HepG2 (cell line): ENCODE results near the gene MBLAC1. TPM values are rescaled to one million over a fixed set of nuclear protein-coding genes. Genes with fewer than 3 reads are reported as not detected.

Experiments used
- ATAC-seq: fragments of 200-7000 bp; cut with Tn5 transposase; 3 replicates; pipeline ENCODE4 v1.9.1; 2020; ENCODE audit warnings: mild to moderate bottlenecking, moderate library complexity
- BruUV-seq: library from RNA; stranded (reverse); fragments of 400-500 nt; replicated peaks from 2 replicates; lab custom pipeline; 2021; lab: Mats Ljungman, UMichigan
- CTCF ChIA-PET: fragments of 300-600 bp; formaldehyde crosslinking; extraction: SDS; loops from one replicate; lab custom pipeline; 2021; ENCODE audit warnings: low total read pairs, inconsistent platforms, low intra/inter-chr PET ratio; lab: Yijun Ruan, JAX
- POLR2A ChIA-PET: fragments of 350-600 bp; sonication (Branson Sonifier 250); formaldehyde crosslinking; loops from one replicate; lab custom pipeline; 2020; ENCODE audit warnings: antibody characterized with exemption, inconsistent platforms; lab: Yijun Ruan, JAX
- DNase-seq: peaks from one replicate; pipeline ENCODE4 v3.0.0-alpha.2; 2015; ENCODE audit warnings: low spot score
- FAIRE-seq: peaks from 3 replicates; lab custom pipeline; 2011; peaks lifted over from hg19 to GRCh38; lab: Jason Lieb, UNC
- H2AFZ ChIP-seq: one replicate; pipeline ENCODE4 v1.6.1; 2011; ENCODE audit warnings: low read length, inconsistent platforms
- H3K27ac ChIP-seq: fragments of 300-600 bp; 3 replicates; pipeline ENCODE4 v1.8.0; 2011; ENCODE audit warnings: mixed run types, mild to moderate bottlenecking, mixed read lengths, low read length, inconsistent platforms; ENCODE audit not compliant: insufficient read depth; ENCODE audit errors: extremely low read length
- H3K27me3 ChIP-seq, 2 experiments: fragments of 200-600 bp in 1 of 2; 2 replicates in 1 of 2; 3 replicates in 1 of 2; pipeline versions ENCODE4 v1.6.0 to v1.8.0; 2011; ENCODE audit warnings: low read length in 2 of 2, mild to moderate bottlenecking in 2 of 2, moderate library complexity in 2 of 2, inconsistent platforms in 1 of 2; ENCODE audit not compliant: insufficient read depth in 2 of 2, control insufficient read depth in 1 of 2
- H3K36me3 ChIP-seq, 2 experiments: fragments of 200-600 bp in 1 of 2; replicated peaks in 1 of 2; 2 replicates in 1 of 2; 3 replicates in 1 of 2; pipeline versions ENCODE4 v1.5.1 to v1.8.0; 2011; ENCODE audit warnings: low read length in 2 of 2, inconsistent platforms in 1 of 2; ENCODE audit not compliant: insufficient read depth in 2 of 2, control insufficient read depth in 1 of 2
- H3K4me1 ChIP-seq: 2 replicates; pipeline ENCODE4 v1.5.1; 2012; ENCODE audit warnings: low read length, inconsistent platforms; ENCODE audit not compliant: insufficient read depth
- H3K4me2 ChIP-seq: 2 replicates; pipeline ENCODE4 v1.6.0; 2011; ENCODE audit warnings: low read depth, low read length, inconsistent platforms
- H3K4me3 ChIP-seq, 3 experiments: fragments of 200-600 bp in 1 of 3; sonication (generic), shearing (Covaris generic) in 1 of 3; replicated peaks in 1 of 3; 2 replicates each; pipeline ENCODE4 v1.5.1; 2011 to 2016; ENCODE audit warnings: low read length in 3 of 3, inconsistent platforms in 2 of 3, low read depth in 2 of 3, mild to moderate bottlenecking in 2 of 3, control low read depth in 1 of 3, mixed read lengths in 1 of 3; ENCODE audit not compliant: insufficient read depth in 1 of 3
- H3K79me2 ChIP-seq: one replicate; pipeline ENCODE4 v1.6.1; 2011; ENCODE audit warnings: low read length, inconsistent platforms; ENCODE audit not compliant: insufficient read depth
- H3K9ac ChIP-seq: 2 replicates; pipeline ENCODE4 v1.6.0; 2011; ENCODE audit warnings: mild to moderate bottlenecking, low read depth, low read length, inconsistent platforms; ENCODE audit not compliant: insufficient read depth
- H3K9me3 ChIP-seq: 2 replicates; pipeline ENCODE4 v1.5.1; 2012; ENCODE audit warnings: mild to moderate bottlenecking, low read length
- H4K20me1 ChIP-seq: 2 replicates; pipeline ENCODE4 v1.6.0; 2011; ENCODE audit warnings: inconsistent platforms, mild to moderate bottlenecking, low read length, moderate library complexity; ENCODE audit not compliant: insufficient read depth
- ZBTB40 ChIP-seq, 2 experiments: fragments of 450-650 bp in 1 of 2; sonication (generic) in 1 of 2; formaldehyde crosslinking in 1 of 2; IDR thresholded peaks; 2 replicates each; pipeline versions ENCODE4 v1.6.1 to v1.8.0; 2016 to 2022; ENCODE audit warnings: antibody characterized with exemption in 1 of 2, mild to moderate bottlenecking in 1 of 2, missing genetic modification reagents in 1 of 2
- ZBTB7A ChIP-seq: sonication (generic); formaldehyde crosslinking; IDR thresholded peaks from 2 replicates; pipeline ENCODE4 v1.8.0; 2022; ENCODE audit warnings: mild to moderate bottlenecking, missing genetic modification reagents
- WGBS: methylation state at CpG from one replicate; pipeline ENCODE4 v1.1.6; 2017; ENCODE audit warnings: low lambda C conversion rate; 5-methylcytosine and 5-hydroxymethylcytosine counted together
- in situ Hi-C: cut with HindIII; loops from 2 replicates; pipeline ENCODE4 v1.10.0; 2017; ENCODE audit warnings: low pct_unique_long_range_greater_than_20kb; ENCODE audit not compliant: extremely low pct_ligation_motif_present
- intact Hi-C: fragments of 100-400 bp; cut with micrococcal nuclease; formaldehyde crosslinking; loops from one replicate; pipeline ENCODE4 v1.10.0; 2022; ENCODE audit not compliant: unreplicated experiment
- polyA plus RNA-seq, 8 experiments: library from polyadenylated mRNA; depleted of rRNA in 3 of 8; stranded (reverse) in 7 of 8; unstranded in 1 of 8; fragments of >200 nt; fragmentation: Illumina TruSeq in 4 of 8; extraction: Trizol in 4 of 8; gene quantifications; 2 replicates each; pipeline versions ENCODE4 v1.2.1 to v1.2.3, GENCODE V29; 2011 to 2016; ENCODE audit warnings: low read depth in 4 of 8, missing spikeins in 1 of 8, mixed read lengths in 1 of 8; ENCODE audit not compliant: insufficient read depth in 1 of 8
- total RNA-seq, 5 experiments: library from RNA; depleted of rRNA; stranded (reverse); fragments of >200 nt; fragmentation: Illumina TruSeq; extraction: Trizol; gene quantifications; 2 replicates each; pipeline ENCODE4 v1.2.3, GENCODE V29; 2016; ENCODE audit warnings: low read depth in 1 of 5

MBLAC1 gene
- total and polyA plus RNA-seq, 2 of the 13 experiments (the other 11 are each of a cell fraction or from before 2014, with no cell fraction given), result 0.79 to 2.1 TPM

DNA sequence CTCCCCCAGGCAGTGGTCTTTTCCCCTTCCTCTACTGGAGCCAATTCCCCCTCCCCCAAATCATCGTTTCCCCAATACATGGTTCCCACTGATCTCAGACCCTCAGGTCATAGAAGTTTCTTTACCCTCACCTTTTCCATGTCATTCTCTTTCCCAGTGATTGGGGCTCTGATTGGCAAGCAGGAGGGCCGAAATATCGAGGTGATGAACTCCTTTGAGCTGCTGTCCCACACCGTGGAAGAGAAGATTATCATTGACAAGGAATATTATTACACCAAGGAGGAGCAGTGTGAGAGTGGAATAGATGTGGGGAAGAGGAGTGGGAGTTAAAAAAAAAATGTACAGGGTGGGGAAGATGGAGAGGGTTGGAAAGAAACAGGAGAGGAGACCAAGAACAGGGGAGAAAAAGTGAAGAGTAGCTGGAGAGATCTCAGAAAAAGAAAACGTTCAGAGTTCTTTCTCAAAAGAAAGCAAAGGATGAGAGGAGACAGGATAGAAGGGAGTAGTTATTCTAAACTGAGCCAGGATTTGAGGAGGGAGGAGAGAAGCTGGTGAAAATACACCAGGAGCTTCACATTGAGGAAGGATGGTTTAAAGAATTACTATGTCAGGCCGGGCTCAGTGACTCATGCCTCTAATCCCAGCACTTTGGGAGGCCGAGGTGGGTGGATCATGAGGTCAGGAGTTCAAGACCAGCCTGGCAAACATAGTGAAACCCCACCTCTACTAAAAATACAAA lies 37.1 kb upstream of the MBLAC1 start:
- Histone ChIP-seq H3K4me3 (peak overlapping the region; percentile 83 to 97 (median 84)), H2AFZ (no peak overlapping the region), H4K20me1 (no peaks in the 10 kb centered on the region), H3K4me2 (peak overlapping the region; percentile 87), H3K79me2 (peaks cover 10% of the 10 kb centered on the region), H3K9me3 (no peaks in the 10 kb centered on the region), H3K36me3 (peaks cover 28 to 44% of the 10 kb centered on the region in 2 experiments), H3K27me3 (no peaks in the 10 kb centered on the region; a peak in 1 of 5 replicates), H3K27ac (peak overlapping the region; percentile 74), H3K9ac (peak overlapping the region; percentile 96), H3K4me1 (peaks cover 38% of the 10 kb centered on the region)
- POLR2A ChIA-PET, result interaction anchor here (0.7 to 4.3 kb wide), 4 partner anchors 12 to 88 kb away, joined by 3 to 33 read pairs (median 16); partner anchors contain the start of genes AP4M1, GPC2, LAMTOR4 and MCM7
- no peak for DNase-seq
- BruUV-seq, result no TSS peak
- in situ Hi-C loops, result no loop called here
- intact Hi-C loops, result no loop called here
- 8% methylated on average over 7 of the region's 7 CpGs for WGBS
- ATAC-seq, result no peak
- CTCF ChIA-PET, result no interaction called here
- TF ChIP-seq ZBTB7A (CRISPR knock-in tag) (no peak), ZBTB40 (IDR thresholded peaks at IDR 0.05) (peak; percentile 7; the same call in 1 of the 2 replicates), ZBTB40 (CRISPR knock-in tag; IDR thresholded peaks at IDR 0.05) (no peak)
- FAIRE-seq, result peak; percentile 4
